ENCODE results near the gene TMEM175.

GRCh38 chr4:952881-953573 is 20.8 kb downstream of the TMEM175 start:
- TF ChIP-seq, protein P1, sequence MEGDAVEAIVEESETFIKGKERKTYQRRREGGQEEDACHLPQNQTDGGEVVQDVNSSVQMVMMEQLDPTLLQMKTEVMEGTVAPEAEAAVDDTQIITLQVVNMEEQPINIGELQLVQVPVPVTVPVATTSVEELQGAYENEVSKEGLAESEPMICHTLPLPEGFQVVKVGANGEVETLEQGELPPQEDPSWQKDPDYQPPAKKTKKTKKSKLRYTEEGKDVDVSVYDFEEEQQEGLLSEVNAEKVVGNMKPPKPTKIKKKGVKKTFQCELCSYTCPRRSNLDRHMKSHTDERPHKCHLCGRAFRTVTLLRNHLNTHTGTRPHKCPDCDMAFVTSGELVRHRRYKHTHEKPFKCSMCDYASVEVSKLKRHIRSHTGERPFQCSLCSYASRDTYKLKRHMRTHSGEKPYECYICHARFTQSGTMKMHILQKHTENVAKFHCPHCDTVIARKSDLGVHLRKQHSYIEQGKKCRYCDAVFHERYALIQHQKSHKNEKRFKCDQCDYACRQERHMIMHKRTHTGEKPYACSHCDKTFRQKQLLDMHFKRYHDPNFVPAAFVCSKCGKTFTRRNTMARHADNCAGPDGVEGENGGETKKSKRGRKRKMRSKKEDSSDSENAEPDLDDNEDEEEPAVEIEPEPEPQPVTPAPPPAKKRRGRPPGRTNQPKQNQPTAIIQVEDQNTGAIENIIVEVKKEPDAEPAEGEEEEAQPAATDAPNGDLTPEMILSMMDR (IDR thresholded peaks at IDR 0.05) = no peak
- no peak for TF ChIP-seq POLR2A (IDR thresholded peaks at IDR 0.05)

All from lower leg skin (tissue), 3 donors.